ENCODE data around the gene ANXA5.

DNA sequence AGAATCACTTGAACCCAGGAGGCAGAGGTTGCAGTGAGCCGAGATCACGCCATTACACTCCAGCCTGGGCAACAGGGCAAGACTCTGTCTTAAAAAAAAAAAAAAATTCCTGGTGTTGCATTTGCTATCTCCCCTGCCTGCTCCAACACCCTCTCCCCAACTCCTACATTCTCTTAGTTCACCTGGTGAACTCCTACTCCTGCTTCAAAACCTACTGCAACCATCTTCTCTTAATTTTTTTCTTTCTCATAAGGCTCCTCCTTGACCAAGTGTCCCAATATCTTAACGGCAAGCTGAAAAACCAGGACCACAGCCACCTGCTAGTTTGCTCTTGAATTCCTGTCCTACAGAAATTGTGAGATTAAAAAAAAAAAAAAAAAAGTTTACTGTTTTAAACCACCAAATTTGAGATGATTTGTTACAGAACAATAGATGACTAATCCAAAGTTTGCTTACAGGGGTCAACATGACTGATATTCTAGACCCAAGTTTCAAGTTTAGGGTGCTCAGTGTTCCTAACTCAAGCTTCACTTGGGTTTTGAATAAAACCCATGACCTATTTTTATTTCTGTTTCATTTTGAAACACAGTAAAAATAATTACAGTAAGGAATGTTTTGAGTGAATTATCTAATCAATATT, 13.1 kb upstream of the ANXA5 start:
- TF ChIP-seq, protein P1, sequence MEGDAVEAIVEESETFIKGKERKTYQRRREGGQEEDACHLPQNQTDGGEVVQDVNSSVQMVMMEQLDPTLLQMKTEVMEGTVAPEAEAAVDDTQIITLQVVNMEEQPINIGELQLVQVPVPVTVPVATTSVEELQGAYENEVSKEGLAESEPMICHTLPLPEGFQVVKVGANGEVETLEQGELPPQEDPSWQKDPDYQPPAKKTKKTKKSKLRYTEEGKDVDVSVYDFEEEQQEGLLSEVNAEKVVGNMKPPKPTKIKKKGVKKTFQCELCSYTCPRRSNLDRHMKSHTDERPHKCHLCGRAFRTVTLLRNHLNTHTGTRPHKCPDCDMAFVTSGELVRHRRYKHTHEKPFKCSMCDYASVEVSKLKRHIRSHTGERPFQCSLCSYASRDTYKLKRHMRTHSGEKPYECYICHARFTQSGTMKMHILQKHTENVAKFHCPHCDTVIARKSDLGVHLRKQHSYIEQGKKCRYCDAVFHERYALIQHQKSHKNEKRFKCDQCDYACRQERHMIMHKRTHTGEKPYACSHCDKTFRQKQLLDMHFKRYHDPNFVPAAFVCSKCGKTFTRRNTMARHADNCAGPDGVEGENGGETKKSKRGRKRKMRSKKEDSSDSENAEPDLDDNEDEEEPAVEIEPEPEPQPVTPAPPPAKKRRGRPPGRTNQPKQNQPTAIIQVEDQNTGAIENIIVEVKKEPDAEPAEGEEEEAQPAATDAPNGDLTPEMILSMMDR (IDR thresholded peaks at IDR 0.05) = no peak
- TF ChIP-seq EZH2 (IDR thresholded peaks at IDR 0.05) = no peak

Data from neural progenitor cell (in vitro differentiated cells).